HG03575 (cell line): ENCODE data around the gene UBE2I.

Experiments
- ATAC-seq: cut with Tn5 transposase; IDR thresholded peaks from one replicate; pipeline ENCODE4 v1.9.1; 2021; ENCODE audit not compliant: unreplicated experiment, insufficient number of reproducible peaks, low FRiP score; ENCODE audit errors: extremely low read depth

UBE2I gene

DNA sequence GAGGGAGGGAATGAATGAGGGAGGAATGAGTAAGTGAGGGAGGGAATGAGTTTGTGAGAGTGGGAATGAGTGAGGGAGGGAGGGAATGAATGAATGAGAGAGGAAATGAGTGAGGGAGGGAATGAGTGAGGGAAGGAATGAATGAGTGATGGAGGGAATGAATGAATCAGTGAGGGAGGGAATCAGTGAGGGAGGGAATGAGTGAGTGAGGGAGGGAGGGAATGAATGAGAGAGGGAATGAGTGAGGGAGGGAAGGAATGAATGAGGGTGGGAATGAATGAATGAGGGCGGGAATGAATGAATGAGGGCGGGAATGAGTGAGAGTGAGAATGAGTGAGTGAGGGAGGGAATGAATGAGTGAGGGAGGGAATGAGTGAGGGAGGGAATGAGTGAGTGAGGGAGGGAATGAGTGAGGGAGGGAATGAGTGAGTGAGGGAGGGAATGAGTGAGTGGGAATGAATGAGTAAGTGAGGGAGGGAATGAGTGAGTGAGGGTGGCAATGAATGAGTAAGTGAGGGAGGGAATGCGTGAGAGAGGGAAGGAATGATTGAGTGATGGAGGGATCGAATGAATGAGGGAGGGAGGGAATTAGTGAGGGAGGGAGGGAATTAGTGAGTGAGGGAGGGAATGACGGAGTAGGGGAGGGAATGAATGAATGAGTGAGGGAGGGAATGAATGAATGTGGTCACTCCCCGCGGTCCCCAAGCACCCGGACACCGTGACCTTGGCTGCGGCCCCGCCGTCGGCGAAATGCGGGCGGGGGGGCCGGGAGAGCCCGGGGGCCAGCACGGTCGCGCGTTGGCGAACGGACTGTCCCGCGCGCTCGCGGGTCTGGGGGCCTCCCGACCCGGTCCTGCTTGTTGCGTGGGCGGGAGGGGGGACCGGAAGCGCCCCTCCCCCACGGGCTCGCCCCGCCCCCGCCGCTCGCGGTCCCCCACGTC, 1.1 kb upstream of the UBE2I start:
- ATAC-seq, result no peak

GRCh38 chr16:1309888-1310831, 724 bp downstream of the UBE2I start:
- ATAC-seq, result no peak

- ATAC-seq, result no peak
These were observed 1.4 kb downstream of the UBE2I start for GRCh38 chr16:1310832-1311200.

GRCh38 chr16:1311212-1311737, 1.8 kb downstream of the UBE2I start:
- ATAC-seq, result no peak

- ATAC-seq, result no peak
These were observed 2.5 kb downstream of the UBE2I start for GRCh38 chr16:1311738-1312466.

DNA sequence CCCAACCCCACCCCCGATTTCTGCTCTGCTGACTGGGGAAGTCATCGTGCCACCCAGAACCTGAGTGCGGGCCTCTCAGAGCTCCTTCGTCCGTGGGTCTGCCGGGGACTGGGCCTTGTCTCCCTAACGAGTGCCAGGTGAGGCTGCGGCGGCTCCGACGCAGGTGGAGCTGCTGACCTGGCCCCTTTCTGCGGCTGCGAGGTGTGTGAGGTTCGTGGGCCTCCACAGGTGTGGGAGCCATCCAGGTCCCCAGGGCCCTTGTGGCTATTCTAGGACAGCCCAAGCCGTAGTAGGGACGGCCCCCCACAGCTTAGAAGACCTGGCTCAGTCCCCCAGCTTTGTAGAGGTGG, 3.0 kb downstream of the UBE2I start:
- no peak for ATAC-seq

GRCh38 chr16:1312903-1313302, 3.5 kb downstream of the UBE2I start:
- ATAC-seq, result no peak

- no peak for ATAC-seq
These were observed 4.4 kb downstream of the UBE2I start for GRCh38 chr16:1313721-1314369.

DNA sequence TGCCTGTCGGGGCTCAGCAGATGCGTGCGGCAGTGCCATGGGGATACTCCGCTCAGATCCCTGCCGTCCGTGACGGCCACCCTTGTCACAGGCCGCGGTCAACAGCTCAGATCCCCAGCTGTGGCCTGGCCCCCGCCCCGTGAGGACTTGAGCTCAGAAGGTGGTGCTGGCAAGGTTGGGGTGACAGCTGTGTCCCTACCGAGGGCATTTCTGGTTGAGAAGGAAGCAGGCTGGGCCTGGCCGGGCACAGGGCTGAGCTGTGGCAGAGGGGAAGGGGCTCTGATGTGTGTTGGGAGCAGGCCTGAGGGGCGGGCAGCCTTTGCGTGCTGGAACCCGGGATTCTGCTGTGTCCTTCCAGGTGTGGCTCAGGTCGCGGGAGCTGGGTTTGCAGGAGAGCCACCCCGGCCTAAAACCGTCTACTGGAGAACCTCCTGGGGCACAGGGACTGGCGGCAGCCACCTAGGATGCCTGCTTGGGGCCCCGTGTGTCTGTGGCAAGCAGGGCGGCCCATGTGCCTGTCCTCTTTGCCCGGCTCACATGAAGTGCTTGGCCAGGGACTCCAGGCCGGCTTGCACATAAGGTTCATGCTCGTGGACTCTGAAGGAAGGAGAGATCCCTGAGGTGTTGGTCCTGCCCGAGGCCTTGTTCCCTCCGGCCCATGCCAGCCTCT, 5.1 kb downstream of the UBE2I start:
- ATAC-seq, result no peak

- no peak for ATAC-seq
These were observed 5.9 kb downstream of the UBE2I start for GRCh38 chr16:1315081-1316032.

GRCh38 chr16:1316033-1316405, 6.6 kb downstream of the UBE2I start:
- no peak for ATAC-seq

DNA sequence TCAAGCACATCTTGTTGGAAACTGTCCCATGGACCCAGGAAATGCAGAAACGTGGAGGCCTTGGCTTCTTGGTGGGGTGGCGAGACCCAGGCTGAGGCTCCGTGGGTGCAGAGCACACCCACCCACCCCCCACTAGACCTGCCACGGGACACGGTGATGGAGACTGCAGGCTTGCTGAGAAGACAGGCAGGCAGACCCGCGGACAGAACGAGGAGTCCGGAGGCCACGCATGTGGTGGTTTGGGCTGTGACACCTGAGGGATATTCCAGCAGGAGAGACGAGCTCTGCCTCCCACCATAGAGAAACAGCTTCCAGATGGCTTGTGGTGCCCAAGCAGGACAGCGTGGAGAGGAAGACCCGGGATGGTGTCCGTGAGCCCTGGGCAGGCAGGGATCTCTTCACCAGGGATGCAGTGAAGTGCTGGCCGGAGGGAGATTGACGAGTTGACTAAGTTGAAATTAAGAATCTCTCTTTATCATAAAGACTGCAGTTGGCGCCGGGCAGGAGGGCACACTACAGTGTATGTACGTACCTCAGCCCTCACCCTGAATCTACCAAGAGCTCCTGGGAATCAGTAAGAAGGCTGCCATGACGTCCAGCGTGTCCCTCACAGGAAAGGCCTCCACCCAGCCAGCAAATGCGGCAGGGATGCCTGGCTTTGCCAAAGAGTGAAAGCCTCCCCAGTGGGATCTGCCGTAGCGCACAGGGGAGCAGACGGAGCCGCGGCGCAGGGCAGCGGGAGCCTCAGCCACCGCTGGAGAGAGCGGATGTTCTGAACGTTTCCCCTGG, 8.2 kb downstream of the UBE2I start:
- ATAC-seq, result no peak

DNA sequence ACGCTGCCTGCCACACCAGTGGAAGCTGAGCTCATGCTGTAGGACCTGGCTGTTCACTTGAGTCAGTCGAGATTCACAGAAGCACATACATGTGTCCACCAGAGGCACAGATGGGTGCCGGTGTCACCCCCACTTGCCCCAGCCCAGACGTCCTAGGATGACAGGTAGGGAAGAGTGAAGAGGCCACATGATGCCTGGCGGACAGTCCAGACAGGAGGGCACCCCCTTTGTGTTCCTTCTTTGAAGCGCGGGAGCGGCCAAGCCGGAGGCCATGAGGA, 8.8 kb downstream of the UBE2I start:
- no peak for ATAC-seq

GRCh38 chr16:1319041-1319440, 9.6 kb downstream of the UBE2I start:
- ATAC-seq, result no peak

GRCh38 chr16:1320097-1320496, 10.7 kb downstream of the UBE2I start:
- ATAC-seq, result no peak

- no peak for ATAC-seq
These were observed 11.3 kb downstream of the UBE2I start for GRCh38 chr16:1320658-1321240.
